GM06990 (cell line): Measurements from ENCODE around the gene TTC7B.

Experiments
- DNase-seq: peaks from one replicate; pipeline ENCODE4 v3.0.0-alpha.2; 2011; ENCODE audit not compliant: insufficient read length; ENCODE audit errors: extremely low read depth
- H3K27me3 ChIP-seq: replicated peaks from 2 replicates; pipeline ENCODE4 v1.6.0; 2011; ENCODE audit warnings: low read length; ENCODE audit not compliant: control insufficient read depth, insufficient read depth
- H3K36me3 ChIP-seq: 2 replicates; pipeline ENCODE4 v1.5.1; 2011; ENCODE audit warnings: low read length; ENCODE audit not compliant: control insufficient read depth, insufficient read depth
- H3K4me3 ChIP-seq: replicated peaks from 2 replicates; pipeline ENCODE4 v1.5.1; 2011; ENCODE audit warnings: low read depth, mild to moderate bottlenecking, control low read depth, low read length
- TF ChIP-seq, protein P1 (sequence below): IDR thresholded peaks from 2 replicates; pipeline ENCODE4 v1.5.1; 2011; ENCODE audit warnings: low read length, control low read depth, mild to moderate bottlenecking, inconsistent platforms; ENCODE audit not compliant: insufficient read depth, poor library complexity, severe bottlenecking

Gene TTC7B

DNA sequence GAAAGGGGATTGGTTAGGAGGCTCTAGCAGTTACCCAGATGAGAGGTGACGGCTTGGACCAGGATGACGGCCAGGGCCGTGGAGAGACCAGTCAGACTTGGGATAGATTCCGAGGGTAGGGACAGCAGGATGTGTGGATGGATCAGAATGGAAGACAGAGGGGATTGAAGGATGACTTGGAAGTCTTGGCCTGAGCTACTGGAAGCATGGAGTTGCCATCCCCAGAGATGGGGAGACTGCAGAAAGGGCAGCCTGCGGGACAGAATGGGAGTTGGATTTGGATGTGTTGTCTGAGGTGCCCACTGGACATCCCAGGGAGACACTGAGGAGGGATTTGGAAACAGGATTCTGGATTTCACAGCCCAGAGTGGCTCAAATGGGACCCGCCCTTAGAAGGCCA, 317.1 kb downstream of the TTC7B start:
- H3K27me3 ChIP-seq: no peaks in the 10 kb centered on the region; the same call in 1 of the 2 replicates
- H3K36me3 ChIP-seq: no peaks in the 10 kb centered on the region
- no peak overlapping the region for H3K4me3 ChIP-seq
- no peak for DNase-seq
- TF ChIP-seq, protein P1, sequence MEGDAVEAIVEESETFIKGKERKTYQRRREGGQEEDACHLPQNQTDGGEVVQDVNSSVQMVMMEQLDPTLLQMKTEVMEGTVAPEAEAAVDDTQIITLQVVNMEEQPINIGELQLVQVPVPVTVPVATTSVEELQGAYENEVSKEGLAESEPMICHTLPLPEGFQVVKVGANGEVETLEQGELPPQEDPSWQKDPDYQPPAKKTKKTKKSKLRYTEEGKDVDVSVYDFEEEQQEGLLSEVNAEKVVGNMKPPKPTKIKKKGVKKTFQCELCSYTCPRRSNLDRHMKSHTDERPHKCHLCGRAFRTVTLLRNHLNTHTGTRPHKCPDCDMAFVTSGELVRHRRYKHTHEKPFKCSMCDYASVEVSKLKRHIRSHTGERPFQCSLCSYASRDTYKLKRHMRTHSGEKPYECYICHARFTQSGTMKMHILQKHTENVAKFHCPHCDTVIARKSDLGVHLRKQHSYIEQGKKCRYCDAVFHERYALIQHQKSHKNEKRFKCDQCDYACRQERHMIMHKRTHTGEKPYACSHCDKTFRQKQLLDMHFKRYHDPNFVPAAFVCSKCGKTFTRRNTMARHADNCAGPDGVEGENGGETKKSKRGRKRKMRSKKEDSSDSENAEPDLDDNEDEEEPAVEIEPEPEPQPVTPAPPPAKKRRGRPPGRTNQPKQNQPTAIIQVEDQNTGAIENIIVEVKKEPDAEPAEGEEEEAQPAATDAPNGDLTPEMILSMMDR: no peak

DNA sequence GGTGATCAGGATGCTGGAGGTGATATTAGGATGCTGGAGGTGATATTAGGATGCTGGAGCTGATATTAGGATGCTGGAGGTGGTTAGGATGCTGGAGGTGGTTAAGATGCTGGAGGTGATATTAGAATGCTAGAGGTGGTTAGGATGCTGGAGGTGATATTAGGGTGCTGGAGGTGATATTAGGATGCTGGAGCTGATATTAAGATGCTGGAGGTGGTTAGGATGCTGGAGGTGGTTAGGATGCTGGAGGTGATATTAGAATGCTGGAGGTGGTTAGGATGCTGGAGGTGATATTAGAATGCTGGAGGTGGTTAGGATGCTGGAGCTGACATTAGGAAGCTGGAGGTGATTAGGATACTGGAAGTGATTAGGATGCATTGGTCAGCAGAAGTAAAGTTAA, 318.0 kb downstream of the TTC7B start:
- TF ChIP-seq, protein P1: no peak
- Histone ChIP-seq H3K4me3 (no peak overlapping the region), H3K27me3 (no peaks in the 10 kb centered on the region; the same call in 1 of the 2 replicates), H3K36me3 (no peaks in the 10 kb centered on the region)
- DNase-seq: no peak

DNA sequence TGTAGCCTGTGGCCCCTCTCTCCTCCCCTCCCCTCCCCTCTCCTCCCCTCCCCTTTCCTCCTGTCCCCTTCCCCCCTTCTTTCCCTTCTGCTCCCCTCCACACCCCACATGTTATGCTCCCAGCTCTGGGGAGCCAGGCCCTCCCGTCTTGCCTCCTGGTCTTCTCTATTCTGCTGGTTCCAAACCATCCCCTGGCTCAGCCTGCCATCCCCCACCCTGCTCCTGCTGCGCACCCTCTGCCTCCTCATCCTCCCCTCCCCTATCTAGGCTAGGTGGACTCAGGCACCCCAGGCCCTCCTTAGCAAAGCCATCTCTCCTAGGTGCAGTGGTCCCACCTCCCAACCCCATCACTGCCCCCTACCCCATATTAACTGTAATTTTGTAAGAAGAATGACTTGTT, 319.9 kb downstream of the TTC7B start:
- Histone ChIP-seq H3K27me3 (no peaks in the 10 kb centered on the region; the same call in 1 of the 2 replicates), H3K36me3 (no peaks in the 10 kb centered on the region), H3K4me3 (no peak overlapping the region)
- TF ChIP-seq, protein P1: no peak
- DNase-seq: no peak

DNA sequence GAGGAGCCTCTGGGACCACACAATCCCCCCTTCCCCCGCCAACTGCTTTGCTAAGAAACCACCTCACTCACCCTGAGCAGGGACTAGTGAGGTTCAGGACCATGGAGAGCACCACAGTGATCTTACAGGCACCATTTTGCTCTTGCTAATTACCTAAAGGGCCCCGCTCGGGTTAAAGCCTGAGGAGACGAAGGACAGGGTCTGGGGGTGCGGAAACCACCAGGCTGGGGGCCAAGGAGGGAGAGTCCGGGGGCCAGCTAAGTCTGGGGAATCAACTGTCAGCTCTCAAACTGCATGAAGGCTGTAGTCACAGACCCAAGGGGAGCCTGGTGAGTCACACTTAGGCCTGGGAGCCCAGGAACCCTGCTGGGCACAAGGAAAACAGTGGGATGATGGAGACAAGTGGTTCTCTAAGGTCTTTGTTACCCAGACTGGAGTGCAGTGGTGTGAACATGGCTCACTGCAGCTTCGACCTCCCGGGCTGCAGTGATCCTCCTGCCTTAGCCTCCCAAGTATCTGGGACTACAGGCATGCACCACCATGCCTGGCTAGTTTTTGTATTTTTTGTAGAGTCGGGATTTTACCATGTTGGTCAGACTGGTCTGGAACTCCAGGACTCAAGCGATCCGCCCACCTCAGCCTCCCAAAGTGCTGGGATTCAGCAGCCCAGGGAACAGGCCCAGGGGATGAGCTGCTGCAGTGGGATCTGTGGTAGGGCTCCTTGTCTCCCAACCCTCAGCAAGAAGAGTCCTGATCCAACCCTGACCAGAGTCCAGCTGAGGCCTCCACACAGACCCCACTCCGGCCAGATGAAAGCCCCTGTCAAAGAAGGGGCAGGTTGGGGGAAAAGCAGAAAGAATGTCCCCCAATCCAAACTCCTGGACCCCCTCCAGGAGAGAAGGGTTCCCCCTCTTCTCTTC, 320.6 kb downstream of the TTC7B start:
- Histone ChIP-seq H3K36me3 (no peaks in the 10 kb centered on the region), H3K4me3 (no peak overlapping the region), H3K27me3 (no peaks in the 10 kb centered on the region; the same call in 1 of the 2 replicates)
- no peak for DNase-seq
- TF ChIP-seq, protein P1: no peak

DNA sequence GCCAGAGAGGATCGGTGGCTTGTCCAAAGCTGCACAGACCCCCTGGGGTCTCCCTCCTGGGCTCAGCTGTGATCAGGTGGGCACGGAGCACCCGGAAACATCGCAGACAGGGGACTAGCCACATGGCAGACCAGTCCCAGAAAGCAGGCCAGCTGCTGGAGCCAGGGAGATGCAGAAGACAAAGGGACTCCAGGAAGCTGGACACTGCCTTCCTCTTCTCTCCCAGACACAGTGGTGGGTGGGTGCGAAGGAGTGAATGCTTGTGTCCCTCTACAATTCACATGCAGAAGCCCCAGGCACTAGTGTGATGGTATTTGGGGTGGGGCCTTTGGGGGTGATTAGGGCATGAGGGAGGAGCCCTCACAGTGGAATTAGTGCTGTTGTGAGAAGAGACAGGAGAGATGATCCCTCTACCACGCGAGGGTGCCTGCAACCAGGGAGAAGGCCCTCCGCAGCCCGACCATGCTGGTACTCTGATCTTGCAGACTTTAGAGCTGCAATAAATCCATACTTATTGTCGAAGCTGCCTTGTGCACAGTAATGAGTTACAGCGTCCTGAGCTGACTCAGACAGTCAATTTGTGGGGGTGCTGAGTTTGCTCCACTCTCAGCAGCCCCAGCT, 324.2 kb downstream of the TTC7B start:
- no peaks in the 10 kb centered on the region; the same call in 1 of the 2 replicates for H3K27me3 ChIP-seq
- DNase-seq: no peak
- TF ChIP-seq, protein P1: no peak
- no peaks in the 10 kb centered on the region for H3K36me3 ChIP-seq
- H3K4me3 ChIP-seq: no peak overlapping the region
